ENCODE data around the gene CEMIP.

Gene CEMIP

DNA sequence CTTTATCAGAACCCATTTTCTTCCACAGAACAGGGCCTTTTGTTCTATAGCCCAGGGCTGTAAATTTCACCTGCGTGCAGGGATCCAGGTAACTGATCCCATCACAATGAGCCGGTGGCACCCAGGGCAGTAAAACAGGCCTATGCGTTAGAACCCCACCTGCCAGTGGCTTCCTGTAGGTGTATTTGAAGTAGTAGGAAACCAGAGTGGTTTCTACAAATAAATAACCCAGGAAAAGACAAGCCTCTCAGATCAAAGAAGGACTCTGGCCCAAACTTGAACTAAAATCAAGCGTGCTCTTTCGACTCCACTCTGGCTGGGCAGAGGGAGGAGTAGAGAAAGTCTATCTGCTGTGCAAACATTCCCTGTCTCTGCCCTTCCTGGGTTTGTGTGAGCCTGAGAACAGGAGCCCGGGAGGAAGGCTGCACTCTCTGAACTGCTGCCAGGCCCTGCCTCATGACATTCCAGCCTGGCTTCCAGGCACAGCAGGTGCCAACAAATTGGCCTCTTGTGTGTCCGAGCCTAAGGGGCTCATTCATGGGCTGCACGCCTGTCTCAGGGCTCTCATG, 77.7 kb downstream of the CEMIP start:
- H3K9ac ChIP-seq (ENCODE audit: low read length) = no peak overlapping the region

DNA sequence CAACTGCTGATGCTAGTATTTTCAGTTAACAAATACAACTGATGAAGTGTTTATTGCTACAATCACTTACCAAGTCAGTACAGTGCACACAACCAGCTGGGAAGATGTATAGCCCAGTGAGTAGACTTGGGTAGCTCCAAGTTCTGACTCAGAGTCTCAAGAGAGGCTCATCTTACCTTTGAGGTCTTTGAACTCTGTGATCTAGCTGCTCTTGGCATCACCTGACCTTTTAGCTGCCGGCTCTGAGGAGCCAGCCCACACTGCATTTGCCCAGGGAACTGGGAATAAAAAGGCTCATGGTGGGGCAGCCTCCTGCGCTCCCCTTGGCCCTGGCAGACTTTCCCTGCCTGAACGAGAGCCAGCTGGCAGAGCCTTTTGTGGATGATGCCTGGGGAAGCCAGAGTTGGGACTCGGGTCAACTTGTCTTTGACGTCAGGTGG, 82.6 kb downstream of the CEMIP start:
- Histone ChIP-seq H3K27ac (ENCODE audit: low read length) (no peak overlapping the region), H3K9me3 (replicated peaks; ENCODE audit: insufficient read depth, low read length) (no peaks in the 10 kb centered on the region), H2AFZ (ENCODE audit: low read length) (no peak overlapping the region), H3K36me3 (replicated peaks; ENCODE audit: insufficient read depth, low read length) (no peaks in the 10 kb centered on the region), H3K9me2 (replicated peaks; ENCODE audit: insufficient read depth, low read length) (no peaks in the 10 kb centered on the region), H3K79me2 (ENCODE audit: low read length) (no peaks in the 10 kb centered on the region), H3K4me2 (ENCODE audit: low read depth, low read length) (no peak overlapping the region), H3K4me1 (ENCODE audit: low read length) (no peaks in the 10 kb centered on the region), H4K20me1 (ENCODE audit: insufficient read depth, low read length) (no peaks in the 10 kb centered on the region), H3F3A (ENCODE audit: insufficient read depth, low read length) (no peaks in the 10 kb centered on the region), H3K27me3 (replicated peaks; ENCODE audit: insufficient read depth, low read length) (no peaks in the 10 kb centered on the region), H3K4me3 (ENCODE audit: low read length) (no peak overlapping the region), H3K9ac (ENCODE audit: low read length) (no peak overlapping the region)
- no peak for DNase-seq
- TF ChIP-seq EZH2phosphoT487 (IDR thresholded peaks at IDR 0.05; ENCODE audit: low read length) (no peak), EZH2 (optimal IDR thresholded peaks at IDR 0.05; ENCODE audit: low read depth, low read length) (no peak)
- TF ChIP-seq, protein P1, sequence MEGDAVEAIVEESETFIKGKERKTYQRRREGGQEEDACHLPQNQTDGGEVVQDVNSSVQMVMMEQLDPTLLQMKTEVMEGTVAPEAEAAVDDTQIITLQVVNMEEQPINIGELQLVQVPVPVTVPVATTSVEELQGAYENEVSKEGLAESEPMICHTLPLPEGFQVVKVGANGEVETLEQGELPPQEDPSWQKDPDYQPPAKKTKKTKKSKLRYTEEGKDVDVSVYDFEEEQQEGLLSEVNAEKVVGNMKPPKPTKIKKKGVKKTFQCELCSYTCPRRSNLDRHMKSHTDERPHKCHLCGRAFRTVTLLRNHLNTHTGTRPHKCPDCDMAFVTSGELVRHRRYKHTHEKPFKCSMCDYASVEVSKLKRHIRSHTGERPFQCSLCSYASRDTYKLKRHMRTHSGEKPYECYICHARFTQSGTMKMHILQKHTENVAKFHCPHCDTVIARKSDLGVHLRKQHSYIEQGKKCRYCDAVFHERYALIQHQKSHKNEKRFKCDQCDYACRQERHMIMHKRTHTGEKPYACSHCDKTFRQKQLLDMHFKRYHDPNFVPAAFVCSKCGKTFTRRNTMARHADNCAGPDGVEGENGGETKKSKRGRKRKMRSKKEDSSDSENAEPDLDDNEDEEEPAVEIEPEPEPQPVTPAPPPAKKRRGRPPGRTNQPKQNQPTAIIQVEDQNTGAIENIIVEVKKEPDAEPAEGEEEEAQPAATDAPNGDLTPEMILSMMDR (IDR thresholded peaks at IDR 0.05; ENCODE audit: low read length) = no peak

More for the DNA sequence above, 77.7 kb downstream of the CEMIP start:
- no peaks in the 10 kb centered on the region for H3K9me2 ChIP-seq (replicated peaks; ENCODE audit: insufficient read depth, low read length)
- H2AFZ ChIP-seq (ENCODE audit: low read length) = no peak overlapping the region
- TF ChIP-seq EZH2 (optimal IDR thresholded peaks at IDR 0.05; ENCODE audit: low read depth, low read length) = no peak
- TF ChIP-seq EZH2phosphoT487 (IDR thresholded peaks at IDR 0.05; ENCODE audit: low read length) = no peak
- TF ChIP-seq, protein P1 (IDR thresholded peaks at IDR 0.05; ENCODE audit: low read length) = no peak
- no peaks in the 10 kb centered on the region for H3K9me3 ChIP-seq (replicated peaks; ENCODE audit: insufficient read depth, low read length)
- no peaks in the 10 kb centered on the region for H3K4me1 ChIP-seq (ENCODE audit: low read length)
- DNase-seq = no peak
- no peak overlapping the region for H3K27ac ChIP-seq (ENCODE audit: low read length)
- H3K4me2 ChIP-seq (ENCODE audit: low read depth, low read length) = no peak overlapping the region
- no peaks in the 10 kb centered on the region for H4K20me1 ChIP-seq (ENCODE audit: insufficient read depth, low read length)
- H3K27me3 ChIP-seq (replicated peaks; ENCODE audit: insufficient read depth, low read length) = no peaks in the 10 kb centered on the region
- no peak overlapping the region for H3K4me3 ChIP-seq (ENCODE audit: low read length)
- H3F3A ChIP-seq (ENCODE audit: insufficient read depth, low read length) = no peaks in the 10 kb centered on the region
- H3K79me2 ChIP-seq (ENCODE audit: low read length) = no peaks in the 10 kb centered on the region
- no peaks in the 10 kb centered on the region for H3K36me3 ChIP-seq (replicated peaks; ENCODE audit: insufficient read depth, low read length)

DNA sequence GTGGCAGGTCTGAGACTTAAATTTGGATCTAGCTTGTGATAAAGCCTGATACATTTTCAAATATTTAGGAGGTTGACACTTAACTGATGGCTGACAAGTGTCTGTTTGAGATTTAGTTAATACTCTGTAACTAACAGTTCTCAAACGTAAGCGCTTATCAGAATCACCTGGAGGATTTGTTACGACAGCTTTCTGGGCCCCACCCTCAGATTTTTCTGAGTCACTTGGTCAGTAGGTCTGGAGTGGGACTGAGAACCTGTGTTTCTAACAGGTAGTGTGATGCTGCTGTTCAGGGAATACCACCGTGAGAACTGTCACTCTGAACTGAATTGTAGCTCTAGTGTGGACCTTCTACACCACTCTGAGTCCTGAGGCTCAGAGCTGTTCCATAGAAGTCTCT, 85.5 kb downstream of the CEMIP start:
- Histone ChIP-seq H3K9ac (ENCODE audit: low read length) (no peak overlapping the region), H3K27ac (ENCODE audit: low read length) (no peak overlapping the region), H2AFZ (ENCODE audit: low read length) (no peak overlapping the region), H4K20me1 (ENCODE audit: insufficient read depth, low read length) (no peaks in the 10 kb centered on the region), H3K27me3 (replicated peaks; ENCODE audit: insufficient read depth, low read length) (no peaks in the 10 kb centered on the region), H3K4me3 (ENCODE audit: low read length) (no peak overlapping the region), H3K9me2 (replicated peaks; ENCODE audit: insufficient read depth, low read length) (no peaks in the 10 kb centered on the region), H3K4me1 (ENCODE audit: low read length) (no peaks in the 10 kb centered on the region), H3K79me2 (ENCODE audit: low read length) (no peaks in the 10 kb centered on the region), H3K36me3 (replicated peaks; ENCODE audit: insufficient read depth, low read length) (no peaks in the 10 kb centered on the region), H3K4me2 (ENCODE audit: low read depth, low read length) (no peak overlapping the region), H3K9me3 (replicated peaks; ENCODE audit: insufficient read depth, low read length) (no peaks in the 10 kb centered on the region), H3F3A (ENCODE audit: insufficient read depth, low read length) (no peaks in the 10 kb centered on the region)
- TF ChIP-seq EZH2phosphoT487 (IDR thresholded peaks at IDR 0.05; ENCODE audit: low read length) (no peak), EZH2 (optimal IDR thresholded peaks at IDR 0.05; ENCODE audit: low read depth, low read length) (no peak)
- TF ChIP-seq, protein P1 (IDR thresholded peaks at IDR 0.05; ENCODE audit: low read length) = no peak
- DNase-seq = no peak

Measured in MM.1S (cell line).